ENCODE measurements around the gene RWDD1.

Gene RWDD1

GRCh38 chr6:116631379-116631990 is 60.2 kb downstream of the RWDD1 start:
- Histone ChIP-seq H3K4me3 (ENCODE audit: low read depth, low read length) (no peak overlapping the region), H3K9me3 (ENCODE audit: severe bottlenecking) (no peaks in the 10 kb centered on the region), H3K27me3 (ENCODE audit: insufficient read depth, low read depth, severe bottlenecking) (no peaks in the 10 kb centered on the region), H3K36me3 (peaks cover 13% of the 10 kb centered on the region), H3K27ac (no peak overlapping the region)
- no peak for TF ChIP-seq CTCF (IDR thresholded peaks at IDR 0.05; ENCODE audit: low read depth, low read length)
- no peak for DNase-seq

GRCh38 chr6:116633685-116634084 is 62.4 kb downstream of the RWDD1 start:
- Histone ChIP-seq H3K27ac (no peak overlapping the region), H3K27me3 (ENCODE audit: insufficient read depth, low read depth, severe bottlenecking) (no peaks in the 10 kb centered on the region), H3K4me3 (ENCODE audit: low read depth, low read length) (no peak overlapping the region), H3K9me3 (ENCODE audit: severe bottlenecking) (no peaks in the 10 kb centered on the region), H3K36me3 (peaks cover 17% of the 10 kb centered on the region)
- TF ChIP-seq CTCF (IDR thresholded peaks at IDR 0.05; ENCODE audit: low read depth, low read length): peak; percentile 43; the same call in 1 of the 2 replicates
- DNase-seq: no peak
